ENCODE data around the gene PTPRF.

The PTPRF gene

GRCh38 chr1:43550598-43551246 lies 20.0 kb downstream of the PTPRF start:
- CTCF ChIA-PET: no interaction called here
- TF ChIP-seq FOXK2 (IDR thresholded peaks at IDR 0.05): no peak
- no peak for TF ChIP-seq ELF4 (IDR thresholded peaks at IDR 0.05)
- TF ChIP-seq NFRKB (IDR thresholded peaks at IDR 0.05): no peak
- no peak for TF ChIP-seq ZNF384 (IDR thresholded peaks at IDR 0.05)
- TF ChIP-seq ARNT (IDR thresholded peaks at IDR 0.05): no peak
- no peak for TF ChIP-seq HDGF (IDR thresholded peaks at IDR 0.05; ENCODE audit: borderline replicate concordance)
- no peak for TF ChIP-seq FOXM1 (IDR thresholded peaks at IDR 0.05; ENCODE audit: borderline replicate concordance)
- no peak for TF ChIP-seq SUZ12 (IDR thresholded peaks at IDR 0.05)
- no peak for TF ChIP-seq L3MBTL2 (conservative IDR thresholded peaks at IDR 0.05)
- TF ChIP-seq, protein P1, sequence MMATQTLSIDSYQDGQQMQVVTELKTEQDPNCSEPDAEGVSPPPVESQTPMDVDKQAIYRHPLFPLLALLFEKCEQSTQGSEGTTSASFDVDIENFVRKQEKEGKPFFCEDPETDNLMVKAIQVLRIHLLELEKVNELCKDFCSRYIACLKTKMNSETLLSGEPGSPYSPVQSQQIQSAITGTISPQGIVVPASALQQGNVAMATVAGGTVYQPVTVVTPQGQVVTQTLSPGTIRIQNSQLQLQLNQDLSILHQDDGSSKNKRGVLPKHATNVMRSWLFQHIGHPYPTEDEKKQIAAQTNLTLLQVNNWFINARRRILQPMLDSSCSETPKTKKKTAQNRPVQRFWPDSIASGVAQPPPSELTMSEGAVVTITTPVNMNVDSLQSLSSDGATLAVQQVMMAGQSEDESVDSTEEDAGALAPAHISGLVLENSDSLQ (IDR thresholded peaks at IDR 0.05): no peak

GRCh38 chr1:43551396-43551888 lies 20.8 kb downstream of the PTPRF start:
- no peak for DNase-seq (ENCODE audit: extremely low spot score)
- no peak for TF ChIP-seq FOXA1 (IDR thresholded peaks at IDR 0.05)
- ChIA-PET CTCF (no interaction called here), POLR2A (no interaction called here)

More at GRCh38 chr1:43550598-43551246, 20.0 kb downstream of the PTPRF start:
- POLR2A ChIA-PET: no interaction called here
- no peak for DNase-seq (ENCODE audit: extremely low spot score)

DNA sequence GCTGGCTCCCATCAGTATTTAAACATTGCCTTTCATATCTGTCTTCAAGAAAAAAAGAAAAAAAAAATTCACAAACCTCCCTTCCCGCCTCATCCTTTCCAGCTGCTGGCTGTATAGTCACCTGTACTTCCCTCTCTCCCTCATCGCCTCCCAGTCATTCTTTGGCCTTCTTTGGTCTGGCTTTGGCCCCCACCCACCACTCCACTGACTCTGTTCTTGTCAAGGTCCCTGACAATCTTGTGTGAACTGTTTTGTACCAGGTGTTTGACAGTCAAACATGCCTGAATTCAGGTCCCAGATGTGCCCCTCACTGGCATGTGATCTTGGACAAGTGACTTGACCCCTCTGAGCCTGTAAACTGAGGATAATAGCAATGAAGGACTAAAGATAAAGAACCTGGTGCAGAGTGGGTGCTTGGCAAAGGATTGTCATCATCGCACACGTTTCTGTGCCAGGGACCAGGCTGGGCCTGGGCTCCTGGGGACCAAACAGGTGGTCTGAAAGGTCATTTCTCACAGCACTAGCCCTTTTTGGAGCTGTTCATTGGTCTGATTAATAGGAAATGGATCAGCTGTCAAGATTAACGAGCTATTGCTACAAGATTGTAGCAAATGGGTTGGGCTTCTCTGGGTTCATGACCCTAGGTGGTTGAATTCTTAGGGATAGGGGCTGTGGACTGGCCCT lies 21.5 kb downstream of the PTPRF start:
- TF ChIP-seq SUZ12 (IDR thresholded peaks at IDR 0.05) (no peak), BHLHE40 (IDR thresholded peaks at IDR 0.05; ENCODE audit: borderline replicate concordance) (no peak), ZNF384 (IDR thresholded peaks at IDR 0.05) (no peak), TARDBP (IDR thresholded peaks at IDR 0.05) (no peak)
- CTCF ChIA-PET: no interaction called here
- no peak for DNase-seq (ENCODE audit: extremely low spot score)
- POLR2A ChIA-PET: no interaction called here

GRCh38 chr1:43552813-43553212 lies 22.1 kb downstream of the PTPRF start:
- no peak for TF ChIP-seq ARNT (IDR thresholded peaks at IDR 0.05)
- TF ChIP-seq, protein P1 (IDR thresholded peaks at IDR 0.05): no peak
- no peak for TF ChIP-seq LEF1 (IDR thresholded peaks at IDR 0.05; ENCODE audit: borderline replicate concordance)
- no peak for TF ChIP-seq FOXK2 (IDR thresholded peaks at IDR 0.05)
- TF ChIP-seq ZNF384 (IDR thresholded peaks at IDR 0.05): no peak
- TF ChIP-seq TARDBP (IDR thresholded peaks at IDR 0.05): no peak
- no peak for TF ChIP-seq L3MBTL2 (conservative IDR thresholded peaks at IDR 0.05)
- TF ChIP-seq BHLHE40 (IDR thresholded peaks at IDR 0.05; ENCODE audit: borderline replicate concordance): no peak
- no peak for TF ChIP-seq SUZ12 (IDR thresholded peaks at IDR 0.05)
- TF ChIP-seq ELF4 (IDR thresholded peaks at IDR 0.05): no peak
- TF ChIP-seq NFRKB (IDR thresholded peaks at IDR 0.05): no peak
- no peak for TF ChIP-seq CTBP1 (IDR thresholded peaks at IDR 0.05; ENCODE audit: borderline replicate concordance)
- TF ChIP-seq FOXA1 (IDR thresholded peaks at IDR 0.05): no peak
- TF ChIP-seq FOXM1 (IDR thresholded peaks at IDR 0.05; ENCODE audit: borderline replicate concordance): no peak
- POLR2A ChIA-PET: no interaction called here
- no peak for DNase-seq (ENCODE audit: extremely low spot score)
- CTCF ChIA-PET: interaction anchor here (1.0 kb wide), 1 partner anchor 23 kb away, joined by 3 read pairs; no protein-coding TSS in a partner anchor

GRCh38 chr1:43554444-43554992 lies 23.8 kb downstream of the PTPRF start:
- no peak for TF ChIP-seq SP1 (IDR thresholded peaks at IDR 0.05)
- TF ChIP-seq ZNF384 (IDR thresholded peaks at IDR 0.05): no peak
- TF ChIP-seq, protein P1 (IDR thresholded peaks at IDR 0.05): no peak
- no peak for TF ChIP-seq TARDBP (IDR thresholded peaks at IDR 0.05)
- no peak for TF ChIP-seq FOXA1 (IDR thresholded peaks at IDR 0.05)
- no peak for TF ChIP-seq L3MBTL2 (conservative IDR thresholded peaks at IDR 0.05)
- no peak for TF ChIP-seq FOXM1 (IDR thresholded peaks at IDR 0.05; ENCODE audit: borderline replicate concordance)
- TF ChIP-seq NFRKB (IDR thresholded peaks at IDR 0.05): no peak
- POLR2A ChIA-PET: interaction anchor here (1.0 kb wide), 1 partner anchor 96 kb away, joined by 5 read pairs; the partner anchor contains the start of gene KDM4A
- peak; percentile 45 for DNase-seq (ENCODE audit: extremely low spot score)
- CTCF ChIA-PET: interaction anchor here (0.6 to 0.9 kb wide), 7 partner anchors 12 to 348 kb away, joined by 3 to 5 read pairs (median 3); no protein-coding TSS in a partner anchor

DNA sequence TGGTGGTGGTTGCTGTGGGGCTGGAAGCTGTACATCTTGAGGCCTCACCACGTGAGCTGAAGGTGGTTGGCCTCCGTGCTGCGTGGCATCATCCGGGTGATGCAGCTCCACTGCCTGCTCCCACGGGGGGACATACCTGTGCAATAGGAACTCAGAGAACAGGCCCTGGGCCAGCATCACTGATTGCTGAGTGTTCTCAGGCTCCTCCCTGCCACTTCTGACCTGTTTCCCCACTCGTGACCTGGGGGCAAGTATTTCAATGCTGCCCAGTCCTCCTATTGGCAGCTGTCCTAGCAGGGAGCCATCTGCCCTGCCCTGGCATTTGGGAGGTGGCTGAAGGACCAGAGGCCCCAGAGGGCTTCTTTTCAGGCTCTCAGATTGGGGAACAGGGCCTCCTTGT lies 26.1 kb downstream of the PTPRF start:
- DNase-seq (ENCODE audit: extremely low spot score): no peak
- ChIA-PET CTCF (interaction anchor here (0.6 kb wide), 1 partner anchor 17 kb away, joined by 3 read pairs; no protein-coding TSS in a partner anchor), POLR2A (no interaction called here)
- TF ChIP-seq FOXM1 (IDR thresholded peaks at IDR 0.05; ENCODE audit: borderline replicate concordance) (no peak), L3MBTL2 (conservative IDR thresholded peaks at IDR 0.05) (no peak), ZNF384 (IDR thresholded peaks at IDR 0.05) (no peak), HDGF (IDR thresholded peaks at IDR 0.05; ENCODE audit: borderline replicate concordance) (no peak), LEF1 (IDR thresholded peaks at IDR 0.05; ENCODE audit: borderline replicate concordance) (no peak), SP1 (IDR thresholded peaks at IDR 0.05) (no peak), FOXK2 (IDR thresholded peaks at IDR 0.05) (no peak), FOXA1 (IDR thresholded peaks at IDR 0.05) (no peak), SUZ12 (IDR thresholded peaks at IDR 0.05) (no peak), ELF4 (IDR thresholded peaks at IDR 0.05) (no peak), CTBP1 (IDR thresholded peaks at IDR 0.05; ENCODE audit: borderline replicate concordance) (no peak), BHLHE40 (IDR thresholded peaks at IDR 0.05; ENCODE audit: borderline replicate concordance) (no peak), TARDBP (IDR thresholded peaks at IDR 0.05) (no peak), ARNT (IDR thresholded peaks at IDR 0.05) (no peak), NFRKB (IDR thresholded peaks at IDR 0.05) (no peak)
- TF ChIP-seq, protein P1 (IDR thresholded peaks at IDR 0.05): no peak

Data from HEK293T (cell line).